Keratinocyte (primary cell): ENCODE results near the gene DDX6. TPM values are rescaled to one million over a fixed set of nuclear protein-coding genes. Genes with fewer than 3 reads are reported as not detected.

ENCODE experiments used
- DNase-seq: peaks from one replicate; pipeline ENCODE4 v3.0.0-alpha.2; 2011; ENCODE audit warnings: low read depth, missing footprints, low spot score
- FAIRE-seq: peaks from 2 replicates; lab custom pipeline; 2011; peaks lifted over from hg19 to GRCh38; lab: Jason Lieb, UNC
- H2AFZ ChIP-seq: 2 replicates; pipeline ENCODE4 v1.6.0; 2012; ENCODE audit warnings: low read length, control low read depth, inconsistent platforms; ENCODE audit not compliant: control insufficient read depth
- H3K27ac ChIP-seq: 2 replicates; pipeline ENCODE4 v1.5.1; 2011; ENCODE audit warnings: low read length; ENCODE audit not compliant: control insufficient read depth, insufficient read depth
- H3K27me3 ChIP-seq: 3 replicates; pipeline ENCODE4 v1.6.0; 2011; ENCODE audit warnings: low read length; ENCODE audit not compliant: control insufficient read depth, insufficient read depth; ENCODE audit errors: extremely low read depth
- H3K36me3 ChIP-seq, 2 experiments: 2 replicates in 1 of 2; 3 replicates in 1 of 2; pipeline ENCODE4 v1.5.1; 2011; ENCODE audit warnings: low read length in 2 of 2, mild to moderate bottlenecking in 1 of 2; ENCODE audit not compliant: control insufficient read depth in 2 of 2, insufficient read depth in 2 of 2; ENCODE audit errors: extremely low read depth in 1 of 2
- H3K4me1 ChIP-seq: 3 replicates; pipeline ENCODE4 v1.5.1; 2011; ENCODE audit warnings: low read length; ENCODE audit not compliant: control insufficient read depth, insufficient read depth; ENCODE audit errors: extremely low read depth
- H3K4me2 ChIP-seq: 3 replicates; pipeline ENCODE4 v1.6.0; 2011; ENCODE audit warnings: low read depth, low read length; ENCODE audit not compliant: control insufficient read depth, insufficient read depth; ENCODE audit errors: extremely low read depth
- H3K4me3 ChIP-seq, 3 experiments: fragments of 200-600 bp in 1 of 3; sonication (generic) in 1 of 3; 2 replicates in 2 of 3; 3 replicates in 1 of 3; pipeline ENCODE4 v1.5.1; 2011 to 2016; ENCODE audit warnings: low read length in 3 of 3, mild to moderate bottlenecking in 3 of 3, control low read depth in 2 of 3, inconsistent platforms in 1 of 3, low read depth in 1 of 3, mixed read lengths in 1 of 3, mixed run types in 1 of 3, moderate library complexity in 1 of 3; ENCODE audit not compliant: control insufficient read depth in 2 of 3, insufficient read depth in 2 of 3; ENCODE audit errors: extremely low read depth in 1 of 3
- H3K79me2 ChIP-seq: 2 replicates; pipeline ENCODE4 v1.6.0; 2012; ENCODE audit warnings: low read length; ENCODE audit not compliant: control insufficient read depth, insufficient read depth
- H3K9ac ChIP-seq: 3 replicates; pipeline ENCODE4 v1.6.0; 2011; ENCODE audit warnings: low read length; ENCODE audit not compliant: control insufficient read depth, insufficient read depth; ENCODE audit errors: extremely low read depth
- H3K9me1 ChIP-seq: 3 replicates; pipeline ENCODE4 v1.6.0; 2011; ENCODE audit warnings: low read length; ENCODE audit not compliant: control insufficient read depth, insufficient read depth; ENCODE audit errors: extremely low read depth
- H3K9me3 ChIP-seq: 2 replicates; pipeline ENCODE4 v1.5.1; 2012; ENCODE audit warnings: low read depth, low read length; ENCODE audit not compliant: control insufficient read depth
- H4K20me1 ChIP-seq: 3 replicates; pipeline ENCODE4 v1.6.0; 2011; ENCODE audit warnings: low read length; ENCODE audit not compliant: control insufficient read depth, insufficient read depth; ENCODE audit errors: extremely low read depth
- EZH2 ChIP-seq: IDR thresholded peaks from one replicate; pipeline ENCODE4 v1.6.1; 2012; ENCODE audit warnings: inconsistent platforms, mild to moderate bottlenecking, low read length, moderate library complexity
- dilution Hi-C: fragments of 300-500 bp; cut with MboI; formaldehyde crosslinking; loops from one replicate; pipeline ENCODE4 v1.7.0; 2020; ENCODE audit warnings: low sequenced_read_pairs; ENCODE audit not compliant: extremely low pct_ligation_motif_present
- polyA plus RNA-seq, 5 experiments: library from polyadenylated mRNA; depleted of rRNA in 3 of 5; stranded (reverse) in 3 of 5; stranded (forward) in 1 of 5; unstranded in 1 of 5; fragments of >200 nt; gene quantifications; 1 replicate in 1 of 5; 2 replicates in 3 of 5; 3 replicates in 1 of 5; pipeline versions ENCODE4 v1.2.1 to v1.2.3, GENCODE V29; 2011 to 2012; ENCODE audit warnings: missing spikeins in 2 of 5, low read depth in 1 of 5, low replicate concordance in 1 of 5
- TF ChIP-seq, protein P1 (sequence below), 3 experiments: IDR thresholded peaks in 1 of 3; conservative IDR thresholded peaks in 1 of 3; optimal IDR thresholded peaks in 1 of 3; 2 replicates in 2 of 3; 3 replicates in 1 of 3; pipeline versions ENCODE3 to v1.5.1; 2011; ENCODE audit warnings: low read length in 3 of 3, mild to moderate bottlenecking in 3 of 3, moderate library complexity in 2 of 3, control low read depth in 1 of 3, inconsistent platforms in 1 of 3; ENCODE audit not compliant: insufficient read depth in 2 of 3; ENCODE audit errors: extremely low read depth in 1 of 3

DDX6 gene
- polyA plus RNA-seq, 1 donor (not counting 4 experiments of a cell fraction or from before 2014, with no cell fraction given), result 58.0 TPM

DNA sequence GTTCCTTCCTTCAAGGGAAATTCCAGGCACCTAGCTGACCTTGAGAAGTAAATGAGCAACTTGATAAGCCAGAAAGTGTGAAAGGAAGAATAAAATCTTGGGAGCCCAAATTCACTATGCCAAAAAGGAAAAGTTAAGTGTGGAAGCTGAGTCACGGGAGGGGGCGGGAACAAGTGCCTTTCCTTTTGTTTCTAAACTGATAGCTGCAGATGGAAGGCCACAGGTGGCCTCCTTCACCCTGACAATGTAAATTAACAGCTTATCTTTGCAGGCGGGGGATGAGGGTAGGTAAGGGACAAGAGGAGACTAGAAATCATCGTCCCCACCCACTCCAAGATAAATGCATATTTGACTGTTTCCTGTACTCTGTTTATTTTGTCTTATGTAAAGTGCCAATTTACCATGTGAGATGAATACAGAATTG is 75.1 kb downstream of the DDX6 start:
- no peaks in the 10 kb centered on the region for H4K20me1 ChIP-seq
- TF ChIP-seq, protein P1, sequence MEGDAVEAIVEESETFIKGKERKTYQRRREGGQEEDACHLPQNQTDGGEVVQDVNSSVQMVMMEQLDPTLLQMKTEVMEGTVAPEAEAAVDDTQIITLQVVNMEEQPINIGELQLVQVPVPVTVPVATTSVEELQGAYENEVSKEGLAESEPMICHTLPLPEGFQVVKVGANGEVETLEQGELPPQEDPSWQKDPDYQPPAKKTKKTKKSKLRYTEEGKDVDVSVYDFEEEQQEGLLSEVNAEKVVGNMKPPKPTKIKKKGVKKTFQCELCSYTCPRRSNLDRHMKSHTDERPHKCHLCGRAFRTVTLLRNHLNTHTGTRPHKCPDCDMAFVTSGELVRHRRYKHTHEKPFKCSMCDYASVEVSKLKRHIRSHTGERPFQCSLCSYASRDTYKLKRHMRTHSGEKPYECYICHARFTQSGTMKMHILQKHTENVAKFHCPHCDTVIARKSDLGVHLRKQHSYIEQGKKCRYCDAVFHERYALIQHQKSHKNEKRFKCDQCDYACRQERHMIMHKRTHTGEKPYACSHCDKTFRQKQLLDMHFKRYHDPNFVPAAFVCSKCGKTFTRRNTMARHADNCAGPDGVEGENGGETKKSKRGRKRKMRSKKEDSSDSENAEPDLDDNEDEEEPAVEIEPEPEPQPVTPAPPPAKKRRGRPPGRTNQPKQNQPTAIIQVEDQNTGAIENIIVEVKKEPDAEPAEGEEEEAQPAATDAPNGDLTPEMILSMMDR (optimal IDR thresholded peaks at IDR 0.05 in 1 of 3, IDR thresholded peaks at IDR 0.05 in 1 of 3, conservative IDR thresholded peaks at IDR 0.05 in 1 of 3; ENCODE audit: extremely low read depth in 1 of 3, insufficient read depth in 2 of 3, low read length in 3 of 3), result no peak
- TF ChIP-seq EZH2, result no peak
- H3K4me1 ChIP-seq, result peaks cover 5% of the 10 kb centered on the region
- H3K36me3 ChIP-seq, result no peaks in the 10 kb centered on the region
- no peak overlapping the region for H3K27ac ChIP-seq
- no peak overlapping the region for H3K9ac ChIP-seq
- dilution Hi-C loops, result no loop called here
- FAIRE-seq (no peak), DNase-seq (no peak)
- H3K4me2 ChIP-seq, result no peak overlapping the region
- H3K9me1 ChIP-seq, result no peaks in the 10 kb centered on the region
- H3K9me3 ChIP-seq, result no peaks in the 10 kb centered on the region
- H3K27me3 ChIP-seq, result no peaks in the 10 kb centered on the region
- no peaks in the 10 kb centered on the region for H3K79me2 ChIP-seq
- H3K4me3 ChIP-seq, result no peak overlapping the region
- no peak overlapping the region for H2AFZ ChIP-seq

DNA sequence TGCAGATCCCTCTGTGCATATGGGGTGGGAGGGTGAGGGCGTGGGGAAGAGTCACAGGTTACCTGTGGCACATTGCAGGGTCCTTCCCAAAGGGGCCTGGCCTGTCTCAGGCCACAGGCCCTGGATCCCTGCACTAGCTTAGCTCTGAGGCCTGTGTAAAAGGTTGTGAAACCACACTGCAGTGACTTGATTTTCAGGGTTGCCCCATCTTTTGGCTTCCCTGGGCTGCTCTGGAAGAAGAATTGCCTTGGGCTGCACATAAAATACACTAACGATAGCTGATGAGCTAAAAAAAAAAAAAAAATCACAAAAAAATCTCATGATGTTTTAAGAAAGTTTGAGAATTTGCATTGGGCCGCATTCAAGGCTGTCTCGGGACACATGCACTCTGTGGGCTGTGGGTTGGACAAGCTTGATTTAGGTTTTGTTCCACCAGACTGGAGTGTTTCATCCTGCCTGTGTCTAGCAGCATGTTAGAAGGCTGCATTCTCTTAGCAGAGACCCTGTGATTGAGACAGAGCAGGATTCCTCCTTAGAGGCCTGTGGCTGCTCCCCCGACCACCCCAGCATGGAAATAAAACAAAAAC is 75.6 kb downstream of the DDX6 start:
- Histone ChIP-seq H4K20me1 (no peaks in the 10 kb centered on the region), H3K79me2 (no peaks in the 10 kb centered on the region), H3K9me3 (no peaks in the 10 kb centered on the region), H3K4me2 (no peak overlapping the region), H3K27ac (no peak overlapping the region), H3K9me1 (no peaks in the 10 kb centered on the region), H3K4me1 (peaks cover 5% of the 10 kb centered on the region), H2AFZ (no peak overlapping the region), H3K4me3 (no peak overlapping the region), H3K27me3 (no peaks in the 10 kb centered on the region), H3K9ac (no peak overlapping the region), H3K36me3 (no peaks in the 10 kb centered on the region)
- no peak for TF ChIP-seq EZH2
- TF ChIP-seq, protein P1 (optimal IDR thresholded peaks at IDR 0.05 in 1 of 3, IDR thresholded peaks at IDR 0.05 in 1 of 3, conservative IDR thresholded peaks at IDR 0.05 in 1 of 3; ENCODE audit: extremely low read depth in 1 of 3, insufficient read depth in 2 of 3, low read length in 3 of 3), result no peak
- DNase-seq (no peak), FAIRE-seq (no peak)
- dilution Hi-C loops, result no loop called here
